22Rv1 (cell line): ENCODE results near the gene FBRSL1.
"Not testable (repeated sequence)": the region's sequence is repeated elsewhere in the genome, so short reads cannot be mapped to it uniquely, and the experiment has no call there.

ENCODE experiments used
- H3K27ac ChIP-seq: fragments of 450-650 bp; 2 replicates; pipeline ENCODE4 v1.5.1; 2017
- CTCF ChIP-seq: fragments of 450-650 bp; IDR thresholded peaks from 2 replicates; pipeline ENCODE4 v1.5.1; 2017; ENCODE audit warnings: mild to moderate bottlenecking
- ZFX ChIP-seq: fragments of 450-650 bp; IDR thresholded peaks from 2 replicates; pipeline ENCODE4 v1.6.1; 2017; ENCODE audit warnings: antibody characterized with exemption, borderline replicate concordance

The FBRSL1 gene

DNA sequence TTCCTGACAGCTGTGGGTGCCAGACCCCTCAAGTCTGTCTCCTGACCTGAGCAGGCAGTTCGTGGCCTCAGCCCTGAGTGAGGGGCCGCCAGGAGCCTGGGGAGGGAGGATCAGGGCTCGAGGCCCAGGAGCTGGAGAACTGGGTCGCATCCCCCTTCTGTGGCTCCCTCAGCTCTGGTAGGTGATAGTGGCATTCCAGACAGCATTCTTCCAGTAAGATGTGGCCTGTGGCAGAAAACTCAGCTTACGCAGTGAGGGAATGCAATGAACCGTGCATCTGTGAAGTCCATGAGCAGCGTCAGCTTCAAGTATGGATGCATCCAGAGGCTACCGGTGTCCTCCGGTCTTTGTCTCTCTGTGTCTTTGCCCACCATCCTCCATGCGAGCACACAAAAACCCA, 28.4 kb upstream of the FBRSL1 start:
- no peak overlapping the region for H3K27ac ChIP-seq
- no peak for TF ChIP-seq ZFX
- no peak for TF ChIP-seq CTCF

DNA sequence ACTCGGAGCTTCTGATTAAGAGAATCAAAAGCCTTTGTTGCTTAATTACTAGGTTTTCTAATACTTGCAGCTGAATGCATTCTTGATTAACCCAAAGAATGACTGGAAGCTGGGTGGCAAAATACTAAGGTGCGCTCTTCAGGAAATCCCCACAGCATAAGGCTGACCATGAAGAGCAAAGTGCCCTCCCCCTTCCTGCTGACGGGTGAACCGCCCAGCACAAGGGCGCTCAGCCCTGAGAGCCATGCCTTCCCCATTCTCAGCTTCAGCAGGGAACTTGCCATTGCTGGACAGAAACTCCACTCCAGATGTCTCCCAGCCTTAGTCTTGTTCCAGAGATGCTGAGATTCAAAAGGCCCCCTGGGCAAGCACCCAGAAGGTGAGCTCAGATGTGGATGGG, 27.2 kb upstream of the FBRSL1 start:
- H3K27ac ChIP-seq = no peak overlapping the region
- TF ChIP-seq CTCF = no peak
- TF ChIP-seq ZFX = no peak

DNA sequence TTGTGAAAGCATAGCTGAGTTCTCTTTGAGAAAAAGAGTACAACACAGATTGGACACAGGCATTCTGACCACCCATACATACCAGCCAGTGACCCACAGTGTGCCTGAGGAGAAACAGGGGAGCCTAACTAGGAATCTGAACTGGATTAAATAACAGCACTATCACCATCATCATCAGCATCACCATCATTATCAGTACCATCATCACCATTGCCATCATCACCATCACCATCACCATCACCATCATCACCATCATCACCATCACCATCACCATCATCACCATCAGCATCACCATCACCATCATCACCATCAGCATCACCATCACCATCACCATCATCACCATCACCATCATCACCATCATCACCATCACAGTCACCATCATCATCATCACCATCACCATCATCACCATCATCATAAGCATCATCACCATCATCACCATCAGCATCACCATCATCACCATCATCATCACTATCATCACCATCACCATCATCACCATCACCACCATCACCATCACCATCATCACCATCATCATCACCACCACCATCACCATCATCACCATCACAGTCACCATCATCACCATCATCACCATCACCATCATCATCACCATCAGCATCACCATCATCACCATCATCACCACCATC, 26.5 kb upstream of the FBRSL1 start:
- not testable (repeated sequence) for H3K27ac ChIP-seq

DNA sequence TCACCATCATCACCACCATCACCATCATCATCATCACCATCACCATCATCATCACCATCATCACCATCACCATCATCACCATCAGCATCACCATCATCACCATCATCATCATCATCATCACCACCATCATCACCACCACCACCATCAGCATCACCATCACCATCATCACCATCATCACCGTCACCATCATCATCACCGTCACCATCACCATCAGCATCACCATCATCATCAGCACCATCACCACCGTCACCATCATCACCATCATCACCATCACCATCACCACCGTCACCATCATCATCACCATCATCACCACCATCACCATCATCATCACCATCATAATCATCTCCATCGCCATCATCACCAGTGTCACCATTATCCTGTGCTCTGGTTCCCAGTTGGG, 25.6 kb upstream of the FBRSL1 start:
- not testable (repeated sequence) for H3K27ac ChIP-seq

GRCh38 chr12:132464820-132465219, 25.1 kb upstream of the FBRSL1 start:
- TF ChIP-seq CTCF (no peak), ZFX (no peak)
- H3K27ac ChIP-seq = no peak overlapping the region

DNA sequence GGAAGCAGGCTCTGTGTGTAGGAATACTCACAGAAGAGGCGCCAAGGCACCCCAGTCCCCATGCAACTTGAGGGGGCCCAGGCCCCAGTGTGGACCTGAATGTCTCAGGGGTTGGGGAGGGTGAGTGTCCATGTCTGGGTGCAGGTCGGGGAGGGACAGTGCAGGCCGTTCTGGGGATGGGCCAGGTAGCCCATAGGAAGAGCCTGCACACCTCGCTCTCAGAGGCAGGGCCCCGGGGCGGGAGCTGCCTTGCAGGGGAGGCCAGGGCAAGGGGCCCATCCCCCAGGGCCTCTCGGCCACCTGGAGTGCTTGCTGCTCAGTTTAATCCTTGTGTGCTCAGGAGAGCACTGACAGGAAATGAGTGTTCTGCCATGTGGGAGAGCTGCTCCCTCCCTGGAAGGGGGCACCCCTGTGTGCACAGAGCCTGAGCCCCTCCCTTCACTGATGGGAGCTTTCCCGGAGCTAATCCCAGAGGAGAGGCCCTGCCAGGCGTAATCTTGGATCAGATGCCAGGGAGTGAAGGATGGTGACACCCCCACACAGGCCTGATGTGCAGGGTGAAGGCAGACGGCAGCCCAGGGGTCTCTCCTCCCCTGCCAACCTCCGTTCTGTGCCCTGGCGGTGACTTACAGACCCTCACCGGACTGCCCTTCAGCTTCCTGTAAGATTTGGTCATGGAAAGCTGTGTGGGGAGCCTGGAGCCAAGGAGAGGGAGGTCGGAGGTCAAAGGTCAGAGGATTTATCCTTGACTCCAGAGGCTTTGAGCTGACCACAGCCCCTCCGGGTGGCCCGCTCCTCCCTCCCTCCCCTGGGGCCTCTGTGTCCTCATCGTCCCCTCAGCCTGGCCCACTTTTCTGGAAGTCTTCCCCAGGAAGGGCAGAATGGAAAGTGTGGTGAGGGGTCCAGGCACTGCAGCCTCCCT, 24.4 kb upstream of the FBRSL1 start:
- TF ChIP-seq CTCF (no peak), ZFX (no peak)
- H3K27ac ChIP-seq = no peak overlapping the region

DNA sequence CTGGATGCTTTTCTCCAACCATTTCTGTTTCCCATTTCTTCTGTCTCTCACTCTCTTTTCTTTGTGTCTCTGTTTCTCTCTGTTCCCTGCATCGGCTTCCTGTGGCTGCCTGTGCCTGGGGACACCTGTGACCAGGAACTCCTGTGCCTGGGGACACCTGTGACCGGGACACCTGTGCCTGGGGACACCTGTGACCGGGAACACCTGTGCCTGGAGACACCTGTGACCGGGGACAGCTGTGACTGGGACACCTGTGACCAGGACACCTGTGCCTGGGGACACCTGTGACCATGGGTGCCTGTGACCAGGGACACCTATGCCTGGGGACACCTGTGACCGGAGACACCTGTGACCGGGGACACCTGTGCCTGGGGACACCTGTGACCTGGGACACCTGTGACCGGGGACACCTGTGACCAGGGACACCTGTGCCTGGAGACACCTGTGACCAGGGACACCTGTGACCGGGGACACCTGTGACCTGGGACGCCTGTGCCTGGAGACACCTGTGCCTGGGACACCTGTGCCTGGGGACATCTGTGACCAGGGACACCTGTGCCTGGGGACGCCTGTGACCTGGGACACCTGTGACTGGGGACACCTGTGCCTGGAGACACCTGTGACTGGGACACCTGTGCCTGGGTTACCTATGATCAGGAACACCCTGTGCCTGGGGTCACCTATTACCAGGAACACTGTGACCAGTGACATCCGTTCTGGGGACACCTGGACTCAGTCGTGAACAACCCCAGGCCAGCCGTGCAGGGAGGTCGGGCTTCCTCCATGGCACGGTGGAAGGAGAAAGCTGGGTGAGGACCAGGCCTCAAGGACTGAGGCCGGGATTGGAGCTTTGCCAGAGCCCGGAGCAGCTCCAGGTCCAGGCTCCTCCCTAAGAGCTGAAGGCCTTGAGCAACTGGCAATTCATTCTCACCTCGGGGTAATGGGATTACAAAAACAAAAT, 23.4 kb upstream of the FBRSL1 start:
- TF ChIP-seq ZFX (no peak), CTCF (no peak)
- no peak overlapping the region for H3K27ac ChIP-seq

DNA sequence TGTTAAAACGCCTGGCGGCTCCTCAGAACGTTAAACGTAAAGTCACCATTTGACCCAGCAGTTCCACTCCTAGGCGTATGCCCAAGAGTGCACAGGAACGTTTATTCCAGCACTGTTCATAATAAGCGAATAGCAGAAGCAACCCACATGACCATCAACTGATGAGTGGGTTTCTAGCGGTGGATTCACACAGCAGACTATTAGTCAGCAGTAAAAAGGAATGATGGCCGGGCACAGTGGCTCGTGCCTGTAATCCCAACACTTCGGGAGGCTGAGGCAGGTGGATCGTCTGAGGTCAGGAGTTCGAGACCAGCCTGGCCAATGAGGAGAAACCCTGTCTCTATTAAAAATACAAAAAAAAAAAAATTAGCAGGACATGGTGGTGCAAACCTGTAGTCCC, 22.4 kb upstream of the FBRSL1 start:
- TF ChIP-seq CTCF (no peak), ZFX (no peak)
- H3K27ac ChIP-seq = no peak overlapping the region
